Hematopoietic multipotent progenitor cell treated with erythropoietin and hydrocortisone succinate and interleukin-3 and kit ligand, for 4 days (in vitro differentiated cells): ENCODE measurements around the gene TAF11L9.
"Not testable (repeated sequence)": the region's sequence is repeated elsewhere in the genome, so short reads cannot be mapped to it uniquely, and the experiment has no call there.

Source experiments
- DNase-seq: peaks from one replicate; pipeline ENCODE4 v3.0.0-alpha.2; 2015

Gene TAF11L9

DNA sequence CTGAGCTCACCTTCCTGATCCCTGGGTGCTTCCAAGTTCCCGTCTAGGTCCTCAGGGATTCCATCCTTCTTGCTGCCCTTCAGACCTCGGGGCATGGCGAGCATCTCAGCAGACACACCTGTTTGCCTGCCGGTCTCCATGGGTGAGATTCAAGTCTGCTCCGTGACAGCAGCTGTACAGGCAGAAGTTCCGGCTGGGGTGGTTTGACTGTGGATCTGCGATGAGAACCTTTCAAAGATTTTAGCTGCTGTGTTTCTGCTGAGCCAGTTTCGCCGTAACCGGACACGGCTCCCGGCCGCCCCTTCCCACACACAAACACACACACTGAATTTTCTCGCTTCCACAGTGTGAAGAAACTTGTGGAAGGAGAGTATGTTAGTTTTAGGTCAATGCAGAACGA, at the start of gene TAF11L9:
Gene TAF11L9, minus strand, starts transcription at position 140 of the 400 bp plus-strand sequence.
- DNase-seq = not testable (repeated sequence)

DNA sequence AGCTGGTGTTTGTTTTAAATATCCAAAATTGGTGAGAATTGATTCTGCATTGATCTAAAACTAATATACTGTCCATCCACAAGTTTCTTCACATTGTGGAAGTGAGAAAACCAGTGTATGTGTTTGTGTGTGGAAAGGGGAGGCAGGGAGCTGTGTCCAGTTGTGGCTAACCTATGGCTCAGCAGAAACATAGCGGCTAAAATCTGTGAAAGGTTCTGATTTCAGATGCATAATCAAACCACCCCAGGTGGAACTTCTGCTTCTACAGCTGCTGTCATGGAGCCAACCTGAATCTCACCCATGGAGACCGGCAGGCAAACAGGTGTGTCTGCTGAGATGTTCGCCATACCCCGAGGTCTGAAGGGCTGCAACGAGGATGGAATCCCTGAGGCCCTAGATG, 40.0 kb upstream of the TAF11L9 start, which contains the start of gene TAF11L14:
Gene TAF11L14, plus strand, starts transcription at position 301 of the 400 bp plus-strand sequence.
- DNase-seq = no peak

DNA sequence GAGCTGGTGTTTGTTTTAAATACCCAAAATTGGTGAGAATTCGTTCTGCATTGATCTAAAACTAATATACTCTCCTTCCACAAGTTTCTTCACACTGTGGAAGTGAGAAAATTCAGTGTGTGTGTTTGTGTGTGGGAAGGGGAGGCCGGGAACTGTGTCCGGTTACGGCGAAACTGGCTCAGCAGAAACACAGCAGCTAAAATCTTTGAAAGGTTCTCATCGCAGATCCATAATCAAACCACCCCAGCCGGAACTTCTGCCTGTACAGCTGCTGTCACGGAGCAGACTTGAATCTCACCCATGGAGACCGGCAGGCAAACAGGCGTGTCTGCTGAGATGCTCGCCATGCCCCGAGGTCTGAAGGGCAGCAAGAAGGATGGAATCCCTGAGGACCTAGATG, 37.6 kb upstream of the TAF11L9 start, which contains the start of gene TAF11L13:
Gene TAF11L13, plus strand, starts transcription at position 301 of the 400 bp plus-strand sequence.
- not testable (repeated sequence) for DNase-seq

DNA sequence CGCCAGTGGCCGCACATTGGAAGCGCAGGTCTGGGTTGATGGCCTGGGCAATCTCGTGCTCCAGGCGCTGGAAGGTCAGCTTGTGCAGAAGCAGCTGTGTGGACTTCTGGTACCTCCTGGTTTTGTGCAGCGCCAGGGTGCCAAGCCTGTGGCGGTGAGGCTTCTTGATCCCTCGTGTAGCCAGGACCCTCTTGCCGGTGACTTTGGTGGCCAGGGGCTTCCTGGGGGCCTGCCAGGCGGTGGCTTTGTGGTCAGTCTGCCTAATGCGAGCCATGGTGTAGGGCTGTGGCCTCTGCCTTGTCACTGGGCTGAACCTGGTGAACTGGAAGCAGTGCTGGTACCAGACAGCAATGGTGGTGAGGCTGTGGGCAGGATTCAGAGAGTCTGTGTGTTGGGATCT, 31.5 kb upstream of the TAF11L9 start:
- DNase-seq = no peak

DNA sequence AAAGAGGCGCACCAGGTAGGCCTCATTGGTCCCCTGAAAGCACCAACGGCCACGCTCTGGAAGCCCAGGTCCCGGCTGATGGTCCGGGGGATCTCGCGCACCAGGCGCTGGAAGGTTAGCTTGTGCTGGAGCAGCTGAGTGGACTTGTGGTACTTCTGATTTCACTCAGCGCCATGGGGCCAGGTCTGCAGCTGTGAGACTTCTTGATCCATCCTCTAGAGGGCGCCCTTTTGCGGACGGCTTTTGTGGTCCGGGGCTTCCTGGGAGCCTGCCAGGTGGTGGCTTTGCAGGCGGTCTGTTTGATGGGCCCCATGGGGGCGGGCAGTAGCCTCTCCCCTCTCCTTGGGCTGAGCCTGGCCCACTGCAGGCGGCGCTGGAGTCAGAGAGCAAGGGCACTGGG, 26.4 kb upstream of the TAF11L9 start:
- no peak for DNase-seq

DNA sequence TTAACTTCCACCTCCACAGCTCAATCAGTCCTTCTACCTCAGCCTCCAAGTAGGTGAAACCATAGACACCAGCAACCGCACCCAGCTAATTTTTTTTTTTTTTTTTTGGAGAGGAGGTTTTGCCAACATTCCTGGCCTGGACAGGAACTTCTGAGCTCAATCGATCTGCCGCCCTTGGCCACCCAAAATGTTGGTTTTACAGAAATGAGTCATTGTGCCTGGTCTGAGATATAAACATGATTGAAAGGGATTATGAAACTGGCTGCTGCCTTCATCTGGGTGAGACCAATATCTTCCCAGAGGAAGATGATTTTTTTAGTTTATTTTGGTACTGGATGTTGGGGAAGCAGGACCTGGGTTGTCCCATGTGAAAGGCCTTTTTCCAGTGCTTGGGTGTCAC, 25.2 kb upstream of the TAF11L9 start:
- DNase-seq = no peak

DNA sequence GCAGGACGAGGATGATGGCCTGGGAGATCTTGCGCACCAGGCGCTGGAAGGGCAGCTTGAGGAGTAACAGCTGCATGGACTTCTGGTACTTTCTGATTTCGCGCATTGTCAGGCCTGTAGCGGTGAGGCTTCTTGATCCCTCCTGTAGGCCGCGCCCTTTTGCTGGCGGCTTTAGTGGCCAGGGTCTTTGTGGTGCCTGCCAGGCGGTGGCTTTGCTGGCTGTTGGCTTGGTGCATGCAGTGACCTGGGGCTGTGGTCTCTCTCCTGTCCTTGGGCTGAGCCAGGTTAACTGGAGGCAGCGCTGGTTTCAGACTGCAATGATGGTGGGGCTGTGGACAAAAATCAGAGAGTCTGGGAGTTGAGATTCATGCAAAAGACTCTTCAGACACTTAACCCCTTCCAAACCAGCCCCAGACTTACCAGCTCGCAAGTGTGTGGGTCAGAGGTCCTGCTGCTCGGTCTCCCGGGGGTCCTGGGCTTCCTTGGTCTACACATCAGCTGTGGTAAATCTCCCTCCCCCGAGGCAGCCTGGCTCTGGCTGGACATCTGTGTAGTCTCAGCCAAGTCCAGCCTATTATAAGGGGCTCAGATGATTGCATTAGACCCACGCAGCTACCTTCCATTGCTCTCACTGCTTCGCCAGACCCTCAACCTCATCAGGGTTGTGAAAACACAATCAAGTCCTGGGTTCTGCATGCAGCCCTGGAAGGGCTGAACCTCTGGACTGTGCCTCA, 20.8 kb upstream of the TAF11L9 start:
- DNase-seq = no peak

DNA sequence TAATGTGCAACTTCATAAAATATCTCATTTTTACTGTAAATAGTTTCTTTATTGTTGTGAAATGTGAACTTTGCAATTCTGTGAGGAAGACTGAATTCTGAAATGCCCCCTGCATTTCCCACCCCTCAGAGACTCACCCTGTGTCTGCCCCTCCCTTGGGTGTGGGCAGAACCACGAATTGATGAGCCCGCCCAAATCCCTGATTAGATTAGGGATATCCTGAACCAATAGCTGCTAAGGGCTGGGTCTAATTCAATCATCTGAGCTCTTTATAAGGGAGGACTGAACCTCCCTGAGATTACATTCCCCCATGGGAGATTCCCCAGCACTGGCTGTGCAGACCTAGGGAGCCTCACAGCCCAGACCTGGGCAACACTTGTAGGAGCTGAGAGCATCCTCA, 15.9 kb upstream of the TAF11L9 start, which contains the start of gene TAF11L12:
Gene TAF11L12, plus strand, starts transcription at position 301 of the 400 bp plus-strand sequence.
- not testable (repeated sequence) for DNase-seq

DNA sequence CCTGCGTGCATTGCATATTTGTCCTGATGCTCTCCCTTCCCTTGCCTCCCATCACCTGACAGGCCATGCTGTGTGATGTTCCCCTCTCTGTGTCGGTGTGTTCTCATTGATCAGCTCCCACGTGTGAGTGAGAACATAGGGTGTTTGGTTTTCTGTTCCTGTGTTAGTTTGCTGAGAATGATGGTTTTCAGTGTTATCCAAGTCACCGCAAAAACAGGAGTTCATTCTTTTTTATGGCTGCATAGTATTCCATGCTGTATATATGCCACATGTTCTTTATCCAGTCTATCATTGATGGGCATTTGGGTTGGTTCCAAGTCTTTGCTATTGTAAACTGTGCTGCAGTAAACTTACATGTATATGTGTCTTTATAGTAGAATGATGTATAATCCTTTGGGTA, 13.3 kb upstream of the TAF11L9 start:
- DNase-seq = not testable (repeated sequence)

DNA sequence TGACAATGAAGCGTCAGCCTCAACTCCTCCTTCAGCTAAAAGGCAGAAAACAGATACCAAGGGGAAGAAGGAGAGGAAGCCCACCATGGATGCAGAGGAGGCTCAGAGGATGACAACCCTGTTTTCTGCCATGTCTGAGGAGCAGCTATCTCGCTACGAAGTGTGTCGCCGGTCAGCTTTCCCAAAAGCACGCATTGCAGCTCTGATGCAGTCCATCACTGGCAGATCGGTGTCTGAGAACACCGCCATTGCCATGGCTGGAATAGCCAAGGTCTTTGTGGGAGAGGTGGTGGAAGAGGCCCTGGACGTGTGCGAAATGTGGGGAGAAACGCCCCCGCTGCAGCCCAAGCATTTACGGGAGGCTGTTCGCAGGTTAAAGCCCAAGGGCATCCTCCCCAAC, 10.8 kb upstream of the TAF11L9 start:
- no peak for DNase-seq

DNA sequence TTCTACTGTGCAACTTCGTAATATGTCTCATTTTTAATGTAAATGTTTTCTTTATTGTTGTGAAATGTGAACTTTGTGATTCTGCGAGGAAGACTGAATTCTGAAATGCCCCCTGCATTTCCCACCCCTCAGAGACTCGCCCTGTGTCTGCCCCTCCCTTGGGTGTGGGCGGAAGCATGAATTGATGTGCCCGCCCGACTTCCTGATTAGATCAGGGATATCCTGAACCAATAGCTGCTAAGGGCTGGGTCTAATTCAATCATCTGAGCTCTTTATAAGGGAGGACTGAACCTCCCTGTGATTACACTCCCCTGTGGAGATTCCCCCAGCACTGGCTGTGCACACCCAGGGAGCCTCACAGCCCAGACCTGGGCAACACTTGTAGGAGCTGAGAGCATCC, 9.7 kb upstream of the TAF11L9 start, which contains the start of gene TAF11L11:
Gene TAF11L11, plus strand, starts transcription at position 304 of the 400 bp plus-strand sequence.
- not testable (repeated sequence) for DNase-seq

DNA sequence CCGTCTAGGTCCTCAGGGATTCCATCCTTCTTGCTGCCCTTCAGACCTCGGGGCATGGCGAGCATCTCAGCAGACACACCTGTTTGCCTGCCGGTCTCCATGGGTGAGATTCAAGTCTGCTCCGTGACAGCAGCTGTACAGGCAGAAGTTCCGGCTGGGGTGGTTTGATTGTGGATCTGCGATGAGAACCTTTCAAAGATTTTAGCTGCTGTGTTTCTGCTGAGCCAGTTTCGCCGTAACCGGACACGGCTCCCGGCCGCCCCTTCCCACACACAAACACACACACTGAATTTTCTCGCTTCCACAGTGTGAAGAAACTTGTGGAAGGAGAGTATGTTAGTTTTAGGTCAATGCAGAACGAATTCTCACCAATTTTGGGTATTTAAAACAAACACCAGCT, 3.5 kb upstream of the TAF11L9 start, which contains the start of gene TAF11L10:
Gene TAF11L10, minus strand, starts transcription at position 101 of the 400 bp plus-strand sequence.
- DNase-seq = not testable (repeated sequence)

DNA sequence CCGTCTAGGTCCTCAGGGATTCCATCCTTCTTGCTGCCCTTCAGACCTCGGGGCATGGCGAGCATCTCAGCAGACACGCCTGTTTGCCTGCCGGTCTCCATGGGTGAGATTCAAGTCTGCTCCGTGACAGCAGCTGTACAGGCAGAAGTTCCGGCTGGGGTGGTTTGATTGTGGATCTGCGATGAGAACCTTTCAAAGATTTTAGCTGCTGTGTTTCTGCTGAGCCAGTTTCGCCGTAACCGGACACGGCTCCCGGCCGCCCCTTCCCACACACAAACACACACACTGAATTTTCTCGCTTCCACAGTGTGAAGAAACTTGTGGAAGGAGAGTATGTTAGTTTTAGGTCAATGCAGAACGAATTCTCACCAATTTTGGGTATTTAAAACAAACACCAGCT, 3.3 kb downstream of the TAF11L9 start, which contains the start of gene TAF11L8:
Gene TAF11L8, minus strand, starts transcription at position 101 of the 400 bp plus-strand sequence.
- not testable (repeated sequence) for DNase-seq

DNA sequence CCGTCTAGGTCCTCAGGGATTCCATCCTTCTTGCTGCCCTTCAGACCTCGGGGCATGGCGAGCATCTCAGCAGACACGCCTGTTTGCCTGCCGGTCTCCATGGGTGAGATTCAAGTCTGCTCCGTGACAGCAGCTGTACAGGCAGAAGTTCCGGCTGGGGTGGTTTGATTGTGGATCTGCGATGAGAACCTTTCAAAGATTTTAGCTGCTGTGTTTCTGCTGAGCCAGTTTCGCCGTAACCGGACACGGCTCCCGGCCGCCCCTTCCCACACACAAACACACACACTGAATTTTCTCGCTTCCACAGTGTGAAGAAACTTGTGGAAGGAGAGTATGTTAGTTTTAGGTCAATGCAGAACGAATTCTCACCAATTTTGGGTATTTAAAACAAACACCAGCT, 8.5 kb downstream of the TAF11L9 start, which contains the start of gene TAF11L7:
Gene TAF11L7, minus strand, starts transcription at position 101 of the 400 bp plus-strand sequence.
- DNase-seq = not testable (repeated sequence)
